Fibroblast of peridontal ligament (primary cell): ENCODE measurements around the gene IDUA.
"Not testable (repeated sequence)": the region's sequence is repeated elsewhere in the genome, so short reads cannot be mapped to it uniquely, and the experiment has no call there.

Experiments
- DNase-seq: peaks from one replicate; pipeline ENCODE4 v3.0.0-alpha.2; 2010; ENCODE audit errors: extremely low read depth

Gene IDUA

GRCh38 chr4:986879-987623 lies at the start of gene IDUA:
Gene IDUA (plus strand): TSS chr4:987044. CDS start chr4:987085, 41 bp downstream.
- DNase-seq, result peak; percentile 45

- DNase-seq, result not testable (repeated sequence)
Observed at GRCh38 chr4:939508-939907, 47.3 kb upstream of the IDUA start.

- no peak for DNase-seq
Observed at GRCh38 chr4:945274-946102, 41.4 kb upstream of the IDUA start.

- no peak for DNase-seq
Observed at GRCh38 chr4:946103-946450, 40.8 kb upstream of the IDUA start.

- DNase-seq, result no peak
Observed at GRCh38 chr4:946517-947471, 40.0 kb upstream of the IDUA start.

GRCh38 chr4:947491-947971 lies 39.3 kb upstream of the IDUA start:
- no peak for DNase-seq

GRCh38 chr4:948101-948935 lies 38.5 kb upstream of the IDUA start:
- DNase-seq, result no peak

GRCh38 chr4:948936-949300 lies 37.9 kb upstream of the IDUA start:
- no peak for DNase-seq

GRCh38 chr4:949656-950055 lies 37.2 kb upstream of the IDUA start:
- no peak for DNase-seq

- DNase-seq, result no peak
Observed at GRCh38 chr4:950136-951020, 36.5 kb upstream of the IDUA start.

GRCh38 chr4:951186-951585 lies 35.7 kb upstream of the IDUA start:
- DNase-seq, result no peak

GRCh38 chr4:951594-952468 lies 35.0 kb upstream of the IDUA start:
- DNase-seq, result no peak

GRCh38 chr4:952881-953573 lies 33.8 kb upstream of the IDUA start:
- no peak for DNase-seq

GRCh38 chr4:953574-953915 lies 33.3 kb upstream of the IDUA start:
- DNase-seq, result no peak

- DNase-seq, result no peak
Observed at GRCh38 chr4:954211-955020, 32.4 kb upstream of the IDUA start.

- no peak for DNase-seq
Observed at GRCh38 chr4:955161-955921, 31.5 kb upstream of the IDUA start.

GRCh38 chr4:955931-956381 lies 30.9 kb upstream of the IDUA start:
- DNase-seq, result no peak
